NCI-H526 (cell line): ENCODE measurements around the gene TSC2.
"Not testable (repeated sequence)": the region's sequence is repeated elsewhere in the genome, so short reads cannot be mapped to it uniquely, and the experiment has no call there.

Experiments
- DNase-seq, 2 experiments: peaks; one replicate each; lab custom pipeline; 2025; lab: John Stamatoyannopoulos, UW

TSC2 gene

DNA sequence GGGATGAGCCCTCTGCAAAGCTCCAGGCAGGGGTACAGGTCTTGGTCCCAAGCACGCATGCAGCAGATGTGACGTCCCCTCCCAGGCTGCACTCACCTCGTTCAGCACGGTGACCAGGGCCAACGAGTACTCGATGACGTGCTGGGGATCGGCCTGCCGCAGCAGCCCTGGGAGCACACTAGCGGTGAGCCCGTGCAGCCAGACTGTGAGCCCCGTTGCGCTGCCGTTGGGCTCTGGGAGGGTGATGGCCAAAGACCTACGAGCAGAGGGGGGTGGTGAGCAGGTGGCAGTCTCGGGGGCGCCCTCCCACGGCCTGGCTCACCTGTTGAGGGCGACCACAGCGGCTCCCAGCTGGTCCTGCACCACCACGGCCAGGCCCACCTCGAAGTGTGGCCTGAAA, 58.0 kb downstream of the TSC2 start:
- DNase-seq: not testable (repeated sequence)

- not testable (repeated sequence) for DNase-seq
Measured at GRCh38 chr16:2106211-2106610, 58.4 kb downstream of the TSC2 start.

- not testable (repeated sequence) for DNase-seq
Measured at GRCh38 chr16:2107121-2107790, 59.5 kb downstream of the TSC2 start.

GRCh38 chr16:2107791-2108125, 60.0 kb downstream of the TSC2 start:
- DNase-seq: not testable (repeated sequence)

DNA sequence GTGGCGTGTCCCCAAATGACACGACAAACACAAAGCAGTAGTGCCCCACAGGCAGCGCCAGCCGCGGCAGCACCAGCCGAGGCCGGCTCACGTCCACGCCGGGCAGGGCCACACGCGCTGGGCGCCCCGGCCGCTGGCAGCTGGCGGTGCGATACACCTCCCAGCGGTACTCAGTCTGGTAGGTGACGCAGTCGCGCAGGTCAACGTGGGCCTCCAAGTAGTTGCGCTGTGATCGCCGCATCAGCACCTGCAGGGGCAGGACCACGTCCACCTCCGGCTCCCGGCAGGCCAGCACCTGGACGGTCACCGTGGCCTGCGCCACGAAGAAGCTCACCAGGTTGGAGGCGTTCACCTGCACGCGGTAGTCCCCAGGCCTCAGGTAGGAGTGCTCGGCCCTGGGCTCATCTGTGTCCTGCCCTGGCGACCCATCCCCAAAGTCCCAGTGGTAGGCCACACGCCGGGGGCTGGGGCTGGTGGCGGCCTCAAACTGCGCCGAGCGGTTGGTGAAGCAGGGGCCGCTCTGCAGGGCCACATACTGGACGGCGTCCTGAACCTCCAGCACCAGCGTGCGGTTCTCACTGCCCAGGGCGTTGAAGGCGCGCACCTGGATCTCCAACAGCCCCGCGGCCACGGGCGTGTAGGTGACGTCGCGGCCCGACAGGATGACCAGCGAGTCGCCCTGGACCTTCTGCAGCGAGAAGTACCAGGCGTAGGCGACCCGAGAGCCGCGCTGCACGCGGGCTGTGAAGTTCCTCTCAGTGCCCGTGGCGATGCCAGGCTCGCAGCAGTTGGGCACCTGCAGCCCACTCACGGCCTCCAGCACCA, 60.9 kb downstream of the TSC2 start:
- DNase-seq: not testable (repeated sequence)

- DNase-seq: not testable (repeated sequence)
Measured at GRCh38 chr16:2109271-2109580, 61.4 kb downstream of the TSC2 start.

- DNase-seq: not testable (repeated sequence)
Measured at GRCh38 chr16:2109872-2110271, 62.1 kb downstream of the TSC2 start.

GRCh38 chr16:2110332-2111008, 62.7 kb downstream of the TSC2 start:
- not testable (repeated sequence) for DNase-seq

- not testable (repeated sequence) for DNase-seq
Measured at GRCh38 chr16:2111009-2111353, 63.2 kb downstream of the TSC2 start.

DNA sequence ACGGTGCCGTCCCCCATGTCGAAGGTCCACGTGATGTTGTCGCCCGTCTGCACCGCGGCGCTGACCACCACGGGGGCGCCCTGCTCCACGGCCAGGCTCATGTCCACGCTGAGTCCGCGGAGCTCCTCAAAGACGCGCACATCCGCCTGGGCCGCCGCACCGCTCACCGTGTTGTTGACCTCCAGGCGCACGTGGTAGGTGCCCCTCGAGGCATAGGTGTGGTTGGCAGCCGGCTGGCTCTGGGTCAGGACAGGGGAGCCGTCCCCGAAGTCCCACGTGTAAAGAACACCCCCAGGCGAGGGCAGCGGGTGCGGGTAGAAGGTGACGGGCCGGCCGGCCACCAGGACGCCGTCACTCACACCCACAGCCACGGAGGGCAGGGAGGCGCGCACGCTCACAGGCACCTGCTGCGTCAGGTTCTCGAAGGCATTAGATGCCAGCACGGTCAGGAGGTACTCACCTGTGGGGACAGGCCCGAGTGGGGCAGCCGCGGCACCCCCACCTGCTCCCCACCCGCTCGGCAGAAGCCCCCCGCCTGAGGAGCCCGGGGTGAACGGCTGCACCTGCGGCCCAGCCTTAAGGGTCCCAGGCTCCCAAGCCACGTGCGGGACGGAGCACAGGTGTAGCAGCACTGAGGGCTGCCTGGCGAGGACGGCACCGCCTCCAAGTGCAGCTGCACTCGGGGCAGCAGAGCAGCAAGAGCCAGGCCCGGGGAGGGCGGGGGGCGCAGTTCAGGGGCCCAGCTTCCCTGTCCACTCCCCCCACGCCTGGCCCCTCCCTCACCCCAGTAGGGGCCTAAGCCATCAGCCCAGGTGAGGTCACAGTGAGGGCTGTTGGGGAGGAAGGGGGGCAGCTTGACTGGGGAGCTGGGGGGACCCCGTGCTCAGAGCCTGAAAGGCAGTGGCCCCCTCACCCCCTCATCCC, 63.9 kb downstream of the TSC2 start:
- not testable (repeated sequence) for DNase-seq

GRCh38 chr16:2112539-2113106, 64.8 kb downstream of the TSC2 start:
- not testable (repeated sequence) for DNase-seq

DNA sequence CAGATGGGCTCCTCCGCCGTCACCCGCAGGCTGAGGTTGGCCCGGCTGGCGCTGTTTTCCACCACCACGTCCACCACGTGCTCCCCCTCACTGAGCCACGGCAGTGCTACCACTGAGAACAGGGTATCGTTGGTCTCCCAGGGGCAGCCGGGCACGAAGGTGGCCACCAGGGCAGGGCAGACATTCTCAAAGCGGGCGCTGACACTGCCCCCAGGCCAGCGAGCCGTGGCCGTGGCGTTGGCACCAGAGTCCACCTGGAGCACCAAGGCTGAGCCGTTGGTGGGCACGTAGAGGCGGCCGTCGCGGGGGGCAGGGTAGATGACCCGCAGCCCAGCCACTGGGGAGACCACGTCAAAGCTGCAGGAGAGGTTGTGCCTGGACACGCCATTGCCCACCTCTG, 66.4 kb downstream of the TSC2 start:
- not testable (repeated sequence) for DNase-seq

DNA sequence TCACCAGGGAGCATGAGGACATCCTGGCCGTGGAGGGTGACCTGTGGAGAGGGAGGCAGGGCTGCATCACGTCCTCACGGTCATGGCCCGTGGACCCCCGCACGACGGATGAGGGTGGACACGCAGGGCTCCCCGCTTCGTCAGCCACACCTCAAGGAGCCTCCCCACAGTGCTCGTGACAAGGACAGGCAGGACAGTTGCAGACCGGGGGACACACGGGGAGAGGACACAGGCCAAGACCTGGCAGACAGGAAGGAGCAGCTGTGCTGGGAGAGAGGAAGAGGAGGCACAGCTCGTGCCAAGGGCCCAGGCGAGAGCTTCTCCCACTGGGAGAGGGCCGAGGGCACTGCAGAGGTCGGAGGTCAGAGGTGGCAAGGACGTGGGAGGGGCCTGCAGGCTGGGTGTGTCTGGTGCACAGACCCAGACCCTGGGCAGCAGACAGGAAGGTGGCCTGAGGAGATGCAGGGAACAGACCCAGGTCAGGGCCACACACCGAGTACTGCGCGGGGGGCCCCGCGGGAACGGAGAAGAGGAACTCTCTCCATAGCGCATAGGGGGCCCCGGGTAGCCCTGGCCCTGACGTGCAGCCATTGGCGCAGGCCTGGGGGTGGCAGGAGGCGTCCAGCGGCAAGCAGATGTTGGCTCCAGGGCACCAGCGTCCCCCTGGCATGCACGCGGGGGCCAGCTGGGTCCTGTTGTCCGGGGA, 67.3 kb downstream of the TSC2 start:
- not testable (repeated sequence) for DNase-seq

GRCh38 chr16:2115591-2115973, 67.8 kb downstream of the TSC2 start:
- DNase-seq: no peak

- DNase-seq: not testable (repeated sequence)
Measured at GRCh38 chr16:2116428-2116827, 68.6 kb downstream of the TSC2 start.

GRCh38 chr16:2117341-2117740, 69.6 kb downstream of the TSC2 start:
- DNase-seq: not testable (repeated sequence)

DNA sequence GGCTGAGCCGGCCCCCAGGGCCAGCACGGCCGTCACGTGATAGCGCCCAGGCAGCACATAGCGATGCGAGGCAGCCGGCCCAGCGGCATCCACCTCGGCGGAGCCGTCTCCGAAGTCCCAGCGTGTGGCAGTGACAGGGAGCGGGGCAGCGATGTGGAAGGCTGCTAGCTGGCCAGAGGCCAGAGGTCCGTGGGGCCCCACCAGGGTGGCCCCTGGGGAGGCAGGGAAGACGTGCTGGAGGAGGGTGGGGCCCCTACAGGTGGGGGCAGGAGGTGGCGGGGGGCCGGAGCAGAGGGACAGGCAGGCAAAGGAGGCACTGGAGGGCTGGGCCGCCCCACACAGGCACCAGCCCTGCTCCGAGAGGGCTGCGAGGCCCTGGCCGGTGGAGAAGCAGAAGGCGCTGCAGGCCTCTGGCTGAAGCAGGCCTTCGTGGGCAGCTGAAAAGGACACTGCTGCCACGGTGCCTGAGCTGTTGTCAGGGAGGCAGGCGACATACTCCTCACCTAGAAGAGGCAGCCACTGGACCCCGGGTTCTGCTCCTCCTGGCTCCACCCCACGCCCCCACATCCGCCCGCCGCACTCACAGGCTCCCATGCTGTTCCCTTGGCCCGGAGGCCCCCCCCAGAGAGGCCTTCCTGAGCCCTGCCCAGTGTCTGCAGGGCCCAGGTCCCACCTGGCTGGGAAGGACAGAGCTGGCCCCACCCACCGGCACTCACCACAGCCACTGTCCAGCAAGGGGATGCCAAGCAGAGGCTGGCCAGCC, 70.4 kb downstream of the TSC2 start:
- DNase-seq: not testable (repeated sequence)

GRCh38 chr16:2121325-2121724, 73.5 kb downstream of the TSC2 start:
- peak in 1 of 2 experiments; percentile 22 for DNase-seq

GRCh38 chr16:2121853-2122252, 74.1 kb downstream of the TSC2 start:
- no peak for DNase-seq

DNA sequence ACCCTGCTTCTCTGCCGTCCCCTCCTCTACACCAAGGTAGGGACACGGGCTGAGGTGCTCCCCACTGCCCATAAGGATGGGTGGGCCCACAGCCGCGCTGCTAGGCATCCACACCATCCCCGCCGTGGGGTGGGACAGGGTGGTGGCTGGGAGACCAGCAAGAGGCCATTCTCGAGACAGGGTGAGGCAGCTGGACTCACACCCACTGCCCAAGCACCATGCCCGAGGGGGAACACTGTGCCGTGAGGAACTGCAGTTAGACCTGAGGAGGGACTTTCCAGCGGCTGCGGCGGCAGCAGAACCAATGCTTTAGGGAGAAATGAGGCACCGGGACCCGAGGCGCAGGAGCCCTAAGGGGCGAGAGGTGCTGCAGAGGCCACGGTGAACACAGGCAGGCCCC, 74.6 kb downstream of the TSC2 start:
- no peak for DNase-seq
